GM23248 (cell line): ENCODE measurements around the gene MYOM1.
"Not testable (repeated sequence)": the region's sequence is repeated elsewhere in the genome, so short reads cannot be mapped to it uniquely, and the experiment has no call there.

ENCODE experiments used
- EZH2 ChIP-seq: fragments of 200-600 bp; sonication (generic); IDR thresholded peaks from 2 replicates; pipeline ENCODE4 v1.6.1; 2018; ENCODE audit warnings: antibody characterized with exemption, mild to moderate bottlenecking; ENCODE audit not compliant: insufficient read depth, poor library complexity, severe bottlenecking
- EZH2phosphoT487 ChIP-seq: fragments of 200-600 bp; sonication (generic); IDR thresholded peaks from 2 replicates; pipeline ENCODE4 v1.6.1; 2018; ENCODE audit warnings: antibody characterized with exemption, moderate library complexity, mild to moderate bottlenecking, low read depth; ENCODE audit not compliant: insufficient read depth

GRCh38 chr18:3073353-3073752 lies 146.4 kb downstream of the MYOM1 start:
- not testable (repeated sequence) for TF ChIP-seq EZH2, EZH2phosphoT487
